Measurements from ENCODE around the gene BHLHE40.
"Not testable (repeated sequence)": the region's sequence is repeated elsewhere in the genome, so short reads cannot be mapped to it uniquely, and the experiment has no call there.

The BHLHE40 gene

DNA sequence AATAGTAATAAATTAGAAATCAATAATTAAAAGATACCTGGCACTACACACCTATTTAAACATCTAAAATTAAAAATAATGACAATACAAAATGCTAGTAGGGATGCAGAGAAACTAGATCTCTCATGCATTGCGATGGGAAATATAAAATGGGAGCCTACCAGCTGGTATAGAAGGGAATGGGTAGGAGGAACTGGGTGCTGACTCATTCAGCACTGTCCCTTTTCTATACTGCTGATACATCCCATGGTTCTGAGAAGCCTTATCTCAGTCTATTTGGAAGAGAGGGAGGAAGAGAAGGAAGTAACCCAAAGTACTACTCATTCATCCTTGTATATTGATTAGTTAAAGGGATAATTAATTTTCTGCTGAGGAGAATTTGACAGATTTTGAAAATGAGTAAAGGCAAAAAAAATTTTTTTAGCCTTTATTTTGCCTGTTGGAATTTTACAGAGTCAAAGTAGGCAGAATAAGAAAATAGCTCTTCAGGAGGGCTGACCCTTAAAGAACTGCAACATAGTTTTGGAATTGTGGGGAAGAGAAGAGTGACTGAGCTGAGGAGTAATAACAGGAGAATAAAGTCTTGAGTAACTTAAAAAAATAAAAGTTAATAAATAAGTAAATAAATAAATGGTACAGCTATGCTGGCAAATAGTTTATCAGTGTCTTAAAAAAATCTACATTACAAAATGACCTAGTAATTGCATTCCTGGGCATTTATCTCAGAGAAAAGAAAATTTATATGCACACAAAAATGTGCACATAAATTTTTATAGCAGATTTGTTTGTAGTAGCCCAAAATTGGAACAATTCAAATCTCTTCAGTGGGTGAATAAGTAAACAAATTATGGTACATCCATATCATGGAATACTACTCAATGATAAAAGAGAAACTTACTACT is 15.3 kb upstream of the BHLHE40 start:
- DNase-seq: no peak

DNA sequence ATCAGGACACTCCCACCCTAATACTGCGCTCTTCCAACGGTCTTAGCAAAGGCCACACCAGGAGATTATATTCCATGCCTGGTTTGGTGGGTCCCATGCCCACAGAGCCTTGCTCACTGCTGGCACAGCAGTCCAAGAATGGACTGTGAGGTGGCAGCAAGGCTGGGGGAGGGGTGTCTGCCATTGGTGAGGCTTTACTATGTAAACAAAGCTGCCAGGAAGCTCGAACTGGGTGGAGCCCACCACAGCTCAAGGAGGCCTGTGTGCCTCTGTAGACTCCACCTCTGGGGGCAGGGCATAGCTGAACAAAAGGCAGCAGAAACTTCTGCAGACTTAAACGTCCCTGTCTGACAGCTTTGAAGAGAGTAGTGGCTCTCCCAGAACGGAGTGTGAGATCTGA is 13.2 kb upstream of the BHLHE40 start:
- not testable (repeated sequence) for DNase-seq

DNA sequence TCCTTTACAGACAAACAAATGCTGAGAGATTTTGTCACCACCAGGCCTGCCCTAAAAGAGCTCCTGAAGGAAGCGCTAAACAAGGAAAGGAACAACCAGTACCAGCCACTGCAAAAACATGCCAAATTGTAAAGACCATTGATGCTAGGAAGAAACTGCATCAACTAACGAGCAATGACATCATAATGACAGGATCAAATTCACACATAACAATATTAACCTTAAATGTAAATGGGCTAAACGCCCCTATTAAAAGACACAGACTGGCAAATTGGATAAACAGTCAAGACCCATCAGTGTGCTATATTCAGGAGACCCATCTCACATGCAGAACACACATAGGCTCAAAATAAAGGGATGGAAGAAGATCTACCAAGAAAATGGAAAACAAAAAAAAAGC is 11.6 kb upstream of the BHLHE40 start:
- DNase-seq: not testable (repeated sequence)

DNA sequence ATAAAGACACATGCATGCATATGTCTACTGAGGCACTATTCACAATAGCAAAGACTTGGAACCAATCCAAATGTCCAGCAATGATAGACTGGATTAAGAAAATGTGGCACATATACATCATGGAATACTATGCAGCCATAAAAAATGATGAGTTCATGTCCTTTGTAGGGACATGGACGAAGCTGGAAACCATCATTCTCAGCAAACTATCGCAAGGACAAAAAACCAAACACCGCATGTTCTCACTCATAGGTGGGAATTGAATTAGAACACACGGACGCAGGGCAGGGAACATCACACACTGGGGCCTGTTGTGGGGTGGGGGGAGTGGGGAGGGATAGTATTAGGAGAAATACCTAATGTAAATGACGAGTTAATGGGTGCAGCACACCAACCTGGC is 7.8 kb upstream of the BHLHE40 start:
- not testable (repeated sequence) for DNase-seq

DNA sequence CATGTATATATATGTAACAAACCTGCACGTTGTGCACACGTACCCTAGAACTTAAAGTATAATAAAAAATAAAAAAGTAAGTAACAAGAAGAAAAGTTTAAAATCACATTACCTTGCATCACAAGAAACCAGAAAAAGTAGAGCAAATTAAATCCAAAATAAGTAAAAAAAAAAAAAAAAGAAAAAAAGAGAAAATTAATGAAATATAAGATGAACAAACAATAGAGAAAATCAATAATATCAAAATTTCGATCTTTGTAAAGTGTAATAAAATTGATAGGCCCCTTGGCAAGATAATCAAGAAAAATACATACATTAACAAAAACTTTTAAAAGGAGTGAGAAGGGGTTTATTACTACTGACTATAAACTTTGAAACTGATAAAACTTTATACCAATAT is 7.4 kb upstream of the BHLHE40 start:
- DNase-seq: no peak

DNA sequence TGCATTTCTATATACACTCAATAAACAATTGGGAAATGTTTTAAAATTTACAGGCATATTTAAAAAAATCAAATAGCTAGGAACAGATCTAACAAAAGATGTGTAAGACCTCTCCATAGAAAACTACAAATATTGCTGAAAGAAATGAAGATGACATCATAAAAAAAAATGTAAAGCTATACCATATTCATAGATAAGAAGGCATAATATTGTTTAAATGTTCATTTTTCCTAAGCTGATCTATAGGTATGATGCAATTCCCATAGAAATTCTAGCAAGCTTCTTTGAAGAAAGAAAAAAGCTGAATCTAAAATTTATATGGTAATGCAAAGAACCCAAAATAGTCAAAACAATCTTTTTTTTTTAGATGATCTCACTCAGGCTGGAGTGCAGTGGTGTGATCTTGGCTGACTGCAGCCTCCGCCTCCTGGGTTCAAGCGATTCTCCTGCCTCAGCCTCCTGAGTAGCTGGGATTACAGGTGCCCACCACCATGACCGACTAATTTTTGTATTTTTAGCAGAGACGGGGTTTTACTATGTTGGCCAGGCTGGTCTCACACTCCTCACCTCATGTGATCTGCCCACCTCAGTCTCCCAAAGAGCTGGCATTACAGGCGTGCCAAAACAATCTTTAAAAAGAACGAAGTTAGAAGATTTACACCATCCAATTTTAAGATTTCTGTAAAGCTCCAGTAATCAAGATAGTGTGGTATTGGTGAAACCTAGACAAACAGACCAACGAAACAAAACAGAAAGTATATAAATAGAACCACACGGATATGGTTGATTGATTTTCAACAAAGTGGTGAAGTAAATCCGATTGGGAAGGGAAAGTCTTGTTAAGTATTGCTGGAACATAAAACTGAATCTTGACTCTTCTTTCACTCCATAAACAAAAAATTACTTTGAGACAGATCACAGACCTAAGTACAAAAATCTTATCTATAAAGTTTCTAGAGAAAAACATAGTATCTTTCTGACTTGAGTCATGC is 6.3 kb upstream of the BHLHE40 start:
- no peak for DNase-seq

DNA sequence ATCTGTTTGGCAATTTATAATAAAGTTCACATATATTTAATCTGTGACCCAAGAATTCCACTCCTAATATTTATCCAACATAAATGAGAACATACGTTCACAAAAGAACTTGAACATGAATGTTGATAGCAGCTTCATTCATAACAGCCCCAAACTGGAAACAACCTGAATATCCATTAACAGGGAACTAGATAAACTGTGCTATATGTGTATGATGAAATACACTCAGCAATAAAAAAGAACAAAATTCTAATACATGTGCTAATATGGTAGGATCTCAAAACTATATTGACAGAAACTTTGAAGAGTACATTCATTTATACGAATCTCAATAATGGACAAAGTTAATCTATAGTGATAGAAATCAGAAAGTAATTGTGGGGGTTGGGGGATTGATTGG is 5.1 kb upstream of the BHLHE40 start:
- no peak for DNase-seq

DNA sequence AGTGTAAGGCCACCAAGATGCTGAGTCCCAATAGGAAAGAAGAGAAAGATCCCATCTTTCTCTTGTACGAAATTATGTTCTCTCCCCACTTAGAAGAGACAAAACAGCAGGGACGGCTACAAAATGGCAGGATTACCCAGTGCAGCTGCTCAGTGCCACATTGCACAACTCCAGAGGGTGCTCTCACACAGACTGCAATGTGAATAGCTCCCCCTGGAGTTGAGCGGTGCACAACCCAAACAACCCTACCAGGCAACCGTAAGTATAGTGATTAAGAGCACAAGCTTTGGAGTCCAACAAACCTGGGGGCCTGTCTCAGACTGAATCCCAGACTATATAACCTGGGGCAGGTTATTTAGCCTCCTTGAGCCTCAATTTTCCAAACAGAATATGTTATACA is 3.1 kb upstream of the BHLHE40 start:
- DNase-seq: peak; percentile 40

DNA sequence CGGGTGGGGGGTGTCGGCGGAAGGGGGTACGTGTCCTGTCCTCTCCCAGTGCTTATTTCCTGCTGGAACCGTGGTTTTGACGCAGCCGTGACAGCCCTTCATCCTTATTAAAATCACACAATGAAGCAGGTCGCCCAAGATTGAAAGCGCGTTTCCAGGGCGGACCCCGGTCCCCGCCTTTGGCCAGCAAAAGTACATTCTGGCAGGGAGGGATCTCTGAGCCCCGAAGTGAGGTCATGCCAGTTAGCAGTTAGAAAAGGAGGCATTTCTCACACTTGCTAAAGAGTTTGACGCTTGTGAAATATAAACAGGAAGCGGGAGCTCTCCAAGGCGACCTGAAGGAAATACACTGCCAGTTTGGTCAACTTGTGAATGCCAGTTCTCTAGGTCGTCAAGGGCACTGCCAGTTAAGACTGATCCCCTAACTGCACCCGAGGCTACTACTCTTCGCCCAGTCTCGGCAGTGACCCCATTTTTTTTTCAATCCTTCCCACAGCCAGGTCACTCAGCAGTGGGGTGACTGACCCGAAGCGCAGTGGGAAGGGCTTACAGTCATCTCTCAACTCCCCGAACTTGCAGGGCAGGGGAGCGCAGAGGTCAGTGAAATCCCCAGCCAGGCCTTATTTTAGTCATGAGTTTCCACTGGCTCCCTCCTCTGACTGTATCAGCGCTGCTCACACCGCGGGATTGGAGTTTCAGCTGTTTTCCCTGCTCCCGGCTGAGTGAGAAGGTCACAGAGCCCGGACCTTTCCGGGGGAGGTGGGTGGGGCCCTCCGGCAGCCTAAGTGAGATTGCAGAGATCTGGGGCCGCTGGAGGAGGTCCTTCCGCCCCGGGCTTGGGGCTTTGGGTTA is 2.0 kb upstream of the BHLHE40 start:
- peak; percentile 48 for DNase-seq

DNA sequence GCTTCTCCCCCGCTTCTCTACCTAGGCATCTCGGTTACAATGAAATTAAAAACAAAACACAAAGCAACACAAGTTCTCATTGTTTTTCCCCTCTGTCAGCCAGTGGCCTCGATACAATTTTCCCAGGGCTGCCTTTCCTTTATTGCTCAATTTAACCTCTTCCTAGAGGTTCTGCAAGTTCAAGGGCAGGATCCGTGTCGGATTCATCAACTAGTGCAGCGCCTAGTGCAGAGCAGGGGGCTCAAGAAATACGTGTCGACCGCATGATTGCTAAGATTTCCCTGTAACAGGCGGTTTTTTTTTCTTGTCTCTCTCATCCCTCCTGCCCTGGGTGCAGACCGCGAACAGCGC is 1.4 kb upstream of the BHLHE40 start:
- no peak for DNase-seq

DNA sequence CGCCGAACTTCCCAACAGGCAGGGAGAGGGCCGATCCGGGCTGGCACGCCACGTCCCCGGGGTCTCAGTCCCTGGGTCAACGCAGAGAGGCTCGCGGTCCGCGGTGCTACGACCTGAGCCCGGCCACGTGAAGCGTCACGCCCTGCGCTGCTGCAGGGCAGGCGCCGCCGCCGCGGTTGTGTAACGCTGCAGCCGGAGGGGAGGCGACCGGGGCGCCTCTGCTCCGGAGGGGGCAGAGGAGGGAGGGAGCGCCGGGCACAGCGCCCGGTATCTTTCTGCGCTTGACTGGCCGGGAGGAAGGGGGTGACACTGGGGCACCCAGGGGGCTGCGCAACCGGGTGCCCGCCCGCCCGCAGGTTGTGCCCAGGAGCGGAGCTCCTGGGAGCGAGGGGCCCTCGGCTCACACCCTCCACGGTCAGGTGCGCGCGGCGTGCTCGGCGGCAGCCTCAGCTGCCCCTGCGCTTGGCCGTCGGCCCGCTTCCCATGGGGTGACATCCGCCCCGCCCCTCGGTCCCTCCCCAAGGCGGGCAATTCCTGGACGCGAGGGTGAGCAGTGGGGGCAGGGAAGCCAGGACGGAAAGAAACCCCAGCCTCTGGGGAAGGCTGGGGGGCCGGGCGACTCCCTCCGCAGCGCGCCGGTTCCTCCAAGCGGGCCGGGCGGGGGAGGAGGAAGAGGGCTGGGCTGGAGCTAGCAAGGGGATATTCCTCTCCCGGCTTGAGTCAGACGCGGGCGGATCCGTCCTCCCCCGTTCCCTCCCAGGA is 852 bp upstream of the BHLHE40 start:
- peak; percentile 77 for DNase-seq

DNA sequence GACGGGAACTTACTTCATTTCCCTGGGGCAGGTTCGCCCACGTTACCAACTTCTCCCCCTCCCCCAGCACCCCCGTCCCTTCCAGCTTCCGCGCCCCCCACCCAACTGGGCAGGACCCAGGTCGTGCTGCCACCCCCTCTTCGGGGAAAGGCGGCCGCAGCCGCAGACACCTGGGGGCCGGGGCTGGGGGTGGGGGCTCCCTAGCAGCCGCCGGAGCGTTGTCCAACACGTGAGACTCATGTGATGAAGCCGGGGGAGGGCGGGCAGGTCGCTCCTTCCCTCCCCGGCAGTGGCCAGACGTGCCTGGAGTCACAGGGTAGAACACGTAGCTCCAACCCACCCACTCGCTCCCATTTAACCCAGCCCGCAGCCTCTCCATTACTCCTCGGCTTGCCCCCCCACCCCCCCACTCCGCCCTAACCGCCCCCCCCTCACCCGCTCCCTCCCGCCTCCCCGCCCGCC is 240 bp upstream of the BHLHE40 start:
- DNase-seq: peak; percentile 86

DNA sequence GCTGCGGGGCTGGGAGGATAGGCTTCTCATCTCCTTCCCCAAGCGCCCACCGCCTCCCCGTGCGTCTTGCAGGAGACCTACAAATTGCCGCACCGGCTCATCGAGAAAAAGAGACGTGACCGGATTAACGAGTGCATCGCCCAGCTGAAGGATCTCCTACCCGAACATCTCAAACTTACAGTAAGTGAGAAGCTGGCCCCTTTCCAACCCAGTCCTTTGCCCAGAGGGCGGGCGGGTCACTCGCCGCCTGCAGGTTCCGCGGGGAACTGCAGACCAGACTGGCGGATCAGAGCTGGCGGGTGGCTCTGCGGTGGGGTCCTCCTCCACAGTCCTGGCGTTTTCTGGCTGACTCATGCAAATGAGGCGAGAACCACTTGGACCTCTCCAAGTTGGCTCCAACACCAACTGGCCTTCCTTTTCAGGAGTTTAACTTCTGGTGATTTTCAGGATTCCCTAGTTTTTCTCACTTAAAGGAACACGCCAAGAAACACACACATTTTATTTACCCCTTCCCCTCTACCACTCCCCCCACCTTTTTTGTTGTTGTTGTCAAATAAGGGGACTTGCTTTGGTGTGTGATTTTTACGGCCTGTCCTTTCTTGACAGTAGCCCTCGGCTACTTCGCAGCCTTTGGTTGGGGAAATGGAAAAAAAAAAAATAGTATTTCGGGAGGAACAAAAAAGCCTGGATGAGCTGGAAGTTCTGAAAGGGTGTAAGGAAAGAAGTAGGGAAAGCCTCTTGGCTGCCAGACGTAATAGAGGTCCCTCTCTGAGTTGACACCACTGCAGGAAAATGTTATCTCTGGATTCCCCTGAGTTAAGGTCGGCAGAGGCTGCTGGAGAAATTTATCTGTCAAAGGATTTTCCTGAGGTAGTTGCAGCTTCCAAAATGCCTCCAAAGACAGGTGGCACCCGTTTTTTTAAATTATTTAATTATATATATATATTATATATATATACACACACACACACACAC is 1.3 kb downstream of the BHLHE40 start:
- peak; percentile 90 for DNase-seq

DNA sequence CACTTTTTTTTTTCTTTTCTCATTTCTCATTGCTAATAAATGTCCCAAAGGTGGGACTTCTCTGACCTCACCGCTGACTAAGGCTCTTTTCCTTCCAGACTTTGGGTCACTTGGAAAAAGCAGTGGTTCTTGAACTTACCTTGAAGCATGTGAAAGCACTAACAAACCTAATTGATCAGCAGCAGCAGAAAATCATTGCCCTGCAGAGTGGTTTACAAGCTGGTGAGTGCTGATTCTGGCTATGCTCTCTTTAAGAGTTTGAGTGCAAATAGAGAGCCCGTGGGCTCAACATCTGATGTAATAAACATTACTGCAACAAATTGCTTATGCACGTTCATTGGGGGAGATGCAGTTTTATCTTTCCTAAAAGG is 2.0 kb downstream of the BHLHE40 start:
- DNase-seq: no peak

DNA sequence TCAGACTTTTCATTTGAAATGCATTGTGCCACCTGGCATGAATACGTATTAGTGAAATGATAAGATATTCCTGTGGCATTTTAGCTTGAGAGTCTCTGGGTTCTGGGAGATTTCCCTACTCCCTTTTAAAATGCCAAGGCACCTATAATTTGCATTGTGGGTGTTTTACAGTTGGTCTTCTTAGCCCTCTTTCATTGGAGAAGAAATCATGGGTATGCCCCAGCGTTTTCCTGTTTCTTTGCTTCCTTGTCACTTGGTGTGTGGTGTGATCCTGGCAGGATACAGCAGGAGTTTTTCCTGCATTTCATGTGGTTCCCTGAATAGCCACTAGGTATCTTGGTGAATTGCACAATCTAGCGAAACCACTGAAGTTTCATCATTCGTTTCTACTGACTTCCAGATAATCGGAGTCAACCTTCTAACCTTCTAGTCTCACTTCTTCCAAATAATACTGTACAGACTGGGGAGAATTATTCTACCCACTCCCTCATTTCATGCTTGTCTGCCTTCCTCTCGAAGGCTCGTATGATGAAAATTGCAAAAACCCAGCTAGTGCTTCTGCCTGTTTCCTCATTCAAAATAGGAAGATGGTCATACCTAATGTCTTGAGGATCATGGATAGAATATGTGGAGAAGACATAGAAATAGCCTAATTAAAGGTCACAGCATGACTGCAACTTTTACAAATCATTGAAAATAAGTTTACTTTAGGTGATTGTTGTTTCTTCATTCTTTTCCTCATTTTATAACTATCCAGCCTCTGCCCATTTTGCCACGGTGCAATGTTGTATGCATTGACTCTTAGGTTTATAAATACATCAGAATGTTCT is 2.6 kb downstream of the BHLHE40 start:
- DNase-seq: no peak

DNA sequence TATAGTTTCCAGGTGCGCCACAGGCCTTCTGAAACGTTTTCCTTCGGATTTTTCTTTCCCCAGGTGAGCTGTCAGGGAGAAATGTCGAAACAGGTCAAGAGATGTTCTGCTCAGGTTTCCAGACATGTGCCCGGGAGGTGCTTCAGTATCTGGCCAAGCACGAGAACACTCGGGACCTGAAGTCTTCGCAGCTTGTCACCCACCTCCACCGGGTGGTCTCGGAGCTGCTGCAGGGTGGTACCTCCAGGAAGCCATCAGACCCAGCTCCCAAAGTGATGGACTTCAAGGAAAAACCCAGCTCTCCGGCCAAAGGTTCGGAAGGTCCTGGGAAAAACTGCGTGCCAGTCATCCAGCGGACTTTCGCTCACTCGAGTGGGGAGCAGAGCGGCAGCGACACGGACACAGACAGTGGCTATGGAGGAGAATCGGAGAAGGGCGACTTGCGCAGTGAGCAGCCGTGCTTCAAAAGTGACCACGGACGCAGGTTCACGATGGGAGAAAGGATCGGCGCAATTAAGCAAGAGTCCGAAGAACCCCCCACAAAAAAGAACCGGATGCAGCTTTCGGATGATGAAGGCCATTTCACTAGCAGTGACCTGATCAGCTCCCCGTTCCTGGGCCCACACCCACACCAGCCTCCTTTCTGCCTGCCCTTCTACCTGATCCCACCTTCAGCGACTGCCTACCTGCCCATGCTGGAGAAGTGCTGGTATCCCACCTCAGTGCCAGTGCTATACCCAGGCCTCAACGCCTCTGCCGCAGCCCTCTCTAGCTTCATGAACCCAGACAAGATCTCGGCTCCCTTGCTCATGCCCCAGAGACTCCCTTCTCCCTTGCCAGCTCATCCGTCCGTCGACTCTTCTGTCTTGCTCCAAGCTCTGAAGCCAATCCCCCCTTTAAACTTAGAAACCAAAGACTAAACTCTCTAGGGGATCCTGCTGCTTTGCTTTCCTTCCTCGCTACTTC is 3.8 kb downstream of the BHLHE40 start:
- DNase-seq: no peak

DNA sequence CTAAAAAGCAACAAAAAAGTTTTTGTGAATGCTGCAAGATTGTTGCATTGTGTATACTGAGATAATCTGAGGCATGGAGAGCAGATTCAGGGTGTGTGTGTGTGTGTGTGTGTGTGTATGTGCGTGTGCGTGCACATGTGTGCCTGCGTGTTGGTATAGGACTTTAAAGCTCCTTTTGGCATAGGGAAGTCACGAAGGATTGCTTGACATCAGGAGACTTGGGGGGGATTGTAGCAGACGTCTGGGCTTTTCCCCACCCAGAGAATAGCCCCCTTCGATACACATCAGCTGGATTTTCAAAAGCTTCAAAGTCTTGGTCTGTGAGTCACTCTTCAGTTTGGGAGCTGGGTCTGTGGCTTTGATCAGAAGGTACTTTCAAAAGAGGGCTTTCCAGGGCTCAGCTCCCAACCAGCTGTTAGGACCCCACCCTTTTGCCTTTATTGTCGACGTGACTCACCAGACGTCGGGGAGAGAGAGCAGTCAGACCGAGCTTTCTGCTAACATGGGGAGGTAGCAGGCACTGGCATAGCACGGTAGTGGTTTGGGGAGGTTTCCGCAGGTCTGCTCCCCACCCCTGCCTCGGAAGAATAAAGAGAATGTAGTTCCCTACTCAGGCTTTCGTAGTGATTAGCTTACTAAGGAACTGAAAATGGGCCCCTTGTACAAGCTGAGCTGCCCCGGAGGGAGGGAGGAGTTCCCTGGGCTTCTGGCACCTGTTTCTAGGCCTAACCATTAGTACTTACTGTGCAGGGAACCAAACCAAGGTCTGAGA is 4.7 kb downstream of the BHLHE40 start:
- DNase-seq: peak; percentile 76

DNA sequence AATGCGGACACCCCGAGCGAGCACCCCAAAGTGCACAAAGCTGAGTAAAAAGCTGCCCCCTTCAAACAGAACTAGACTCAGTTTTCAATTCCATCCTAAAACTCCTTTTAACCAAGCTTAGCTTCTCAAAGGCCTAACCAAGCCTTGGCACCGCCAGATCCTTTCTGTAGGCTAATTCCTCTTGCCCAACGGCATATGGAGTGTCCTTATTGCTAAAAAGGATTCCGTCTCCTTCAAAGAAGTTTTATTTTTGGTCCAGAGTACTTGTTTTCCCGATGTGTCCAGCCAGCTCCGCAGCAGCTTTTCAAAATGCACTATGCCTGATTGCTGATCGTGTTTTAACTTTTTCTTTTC is 5.3 kb downstream of the BHLHE40 start:
- no peak for DNase-seq

Data from activated CD8-positive, alpha-beta memory T cell treated with anti-CD3 and anti-CD28 coated beads, Interleukin-2, amount 50 U/mL, for 4 hours (primary cell).